HCT116 (cell line): ENCODE results near the gene LEKR1. TPM values are rescaled to one million over a fixed set of nuclear protein-coding genes. Genes with fewer than 3 reads are reported as not detected.

Experiments used
- ATAC-seq: fragments of 200-7000 bp; cut with Tn5 transposase; 2 replicates; pipeline ENCODE4 v1.9.1; 2020; ENCODE audit warnings: mild to moderate bottlenecking, moderate library complexity
- BruUV-seq: library from RNA; stranded (reverse); fragments of 400-500 nt; replicated peaks from 2 replicates; lab custom pipeline; 2021; lab: Mats Ljungman, UMichigan
- CTCF ChIA-PET: fragments of 300-600 bp; sonication (Branson Sonifier 250); formaldehyde crosslinking; loops from one replicate; lab custom pipeline; 2021; ENCODE audit warnings: antibody characterized with exemption; lab: Charles Lee
- POLR2A ChIA-PET: fragments of 300-600, 350-600 bp; sonication (Branson Sonifier 250); formaldehyde crosslinking; loops from one replicate; lab custom pipeline; 2021; ENCODE audit warnings: antibody characterized with exemption; lab: Charles Lee
- RAD21 ChIA-PET, 2 experiments: fragments of 300-600 bp; sonication (Branson Sonifier 250); formaldehyde crosslinking; loops; one replicate each; lab custom pipeline; 2023; ENCODE audit warnings: low total read pairs in 2 of 2; ENCODE audit not compliant: uncharacterized antibody in 2 of 2, unreplicated experiment in 2 of 2, low non-redundant PET in 1 of 2; lab: Charles Lee
- DNase-seq: peaks from one replicate; pipeline ENCODE4 v3.0.0-alpha.2; 2010; ENCODE audit warnings: low read depth, low spot score
- H2AFZ ChIP-seq: fragments of 200-600 bp; shearing (Covaris generic), sonication (generic); 2 replicates; pipeline ENCODE4 v1.6.1; 2017; ENCODE audit warnings: low read depth, mixed run types, mixed read lengths, antibody characterized with exemption, low read length; ENCODE audit not compliant: poor library complexity, severe bottlenecking
- H3K27ac ChIP-seq: 2 replicates; pipeline ENCODE4 v1.5.1; 2012; ENCODE audit warnings: low read depth, low read length
- H3K27me3 ChIP-seq: fragments of 200-600 bp; sonication (generic); 2 replicates; pipeline ENCODE4 v1.6.1; 2016; ENCODE audit warnings: mixed run types, low read length, mixed read lengths; ENCODE audit not compliant: insufficient read depth
- H3K36me3 ChIP-seq, 2 experiments: fragments of 200-500 bp in 1 of 2; fragments of 200-600 bp in 1 of 2; sonication (Bioruptor generic) in 1 of 2; sonication (generic) in 1 of 2; 2 replicates each; pipeline versions ENCODE4 v1.5.1 to v1.6.1; 2014 to 2016; ENCODE audit warnings: low read length in 2 of 2, inconsistent platforms in 1 of 2, mixed read lengths in 1 of 2, mixed run types in 1 of 2; ENCODE audit not compliant: insufficient read depth in 2 of 2, control insufficient read depth in 1 of 2
- H3K4me1 ChIP-seq, 2 experiments: fragments of 200-600 bp in 1 of 2; sonication (generic) in 1 of 2; 2 replicates each; pipeline versions ENCODE4 v1.5.1 to v1.6.1; 2012 to 2017; ENCODE audit warnings: low read length in 2 of 2, inconsistent platforms in 1 of 2, mild to moderate bottlenecking in 1 of 2, mixed read lengths in 1 of 2, mixed run types in 1 of 2, moderate library complexity in 1 of 2; ENCODE audit not compliant: insufficient read depth in 2 of 2, control insufficient read depth in 1 of 2
- H3K4me2 ChIP-seq: fragments of 200-600 bp; sonication (generic); 2 replicates; pipeline ENCODE4 v1.6.1; 2017; ENCODE audit warnings: mixed run types, low read length, mixed read lengths
- H3K4me3 ChIP-seq, 2 experiments: fragments of 200-600 bp in 1 of 2; sonication (generic) in 1 of 2; replicated peaks in 1 of 2; 2 replicates each; pipeline ENCODE4 v1.5.1; 2011 to 2016; ENCODE audit warnings: low read length in 2 of 2, control low read depth in 1 of 2, low read depth in 1 of 2, mild to moderate bottlenecking in 1 of 2, mixed read lengths in 1 of 2, mixed run types in 1 of 2
- H3K79me2 ChIP-seq: fragments of 200-600 bp; sonication (generic); 2 replicates; pipeline ENCODE4 v1.6.1; 2017; ENCODE audit warnings: mild to moderate bottlenecking, mixed run types, low read length, moderate library complexity, mixed read lengths; ENCODE audit not compliant: insufficient read depth
- H3K9ac ChIP-seq: fragments of 200-600 bp; sonication (generic); 2 replicates; pipeline ENCODE4 v1.6.1; 2016; ENCODE audit warnings: low read length, mixed read lengths
- H3K9me2 ChIP-seq: fragments of 200-600 bp; sonication (generic), shearing (Covaris generic); 2 replicates; pipeline ENCODE4 v1.6.1; 2017; ENCODE audit warnings: mixed run types, mild to moderate bottlenecking, moderate library complexity; ENCODE audit not compliant: insufficient read depth
- H3K9me3 ChIP-seq, 2 experiments: fragments of 200-500 bp in 1 of 2; fragments of 200-600 bp in 1 of 2; sonication (Bioruptor generic) in 1 of 2; sonication (generic) in 1 of 2; 2 replicates each; pipeline ENCODE4 v1.6.1; 2014 to 2017; ENCODE audit warnings: low read length in 2 of 2, mixed read lengths in 2 of 2, inconsistent platforms in 1 of 2, low read depth in 1 of 2, mild to moderate bottlenecking in 1 of 2, mixed run types in 1 of 2, moderate library complexity in 1 of 2; ENCODE audit not compliant: control insufficient read depth in 1 of 2, insufficient read depth in 1 of 2
- H4K20me1 ChIP-seq: fragments of 200-600 bp; sonication (generic), shearing (Covaris generic); 2 replicates; pipeline ENCODE4 v1.6.1; 2017; ENCODE audit warnings: mixed run types, mild to moderate bottlenecking, moderate library complexity; ENCODE audit not compliant: insufficient read depth
- CEBPB ChIP-seq: IDR thresholded peaks from 2 replicates; pipeline ENCODE4 v1.6.1; 2012; ENCODE audit warnings: low read depth
- EGR1 ChIP-seq: IDR thresholded peaks from 2 replicates; pipeline ENCODE4 v1.6.1; 2012; ENCODE audit warnings: low read depth
- ELF1 ChIP-seq: IDR thresholded peaks from 2 replicates; pipeline ENCODE4 v1.6.1; 2012; ENCODE audit warnings: low read depth, borderline replicate concordance
- EZH2 ChIP-seq: fragments of 200-600 bp; sonication (generic); IDR thresholded peaks from 2 replicates; pipeline ENCODE4 v1.6.1; 2017; ENCODE audit warnings: antibody characterized with exemption, mixed run types
- FOSL1 ChIP-seq: IDR thresholded peaks from 2 replicates; pipeline ENCODE4 v1.6.1; 2012; ENCODE audit warnings: low read depth
- JUND ChIP-seq: IDR thresholded peaks from 2 replicates; pipeline ENCODE4 v1.6.1; 2012
- POLR2A ChIP-seq: IDR thresholded peaks from 2 replicates; pipeline ENCODE4 v1.7.0; 2011; ENCODE audit warnings: borderline replicate concordance; ENCODE audit not compliant: insufficient read depth, insufficient read length; ENCODE audit errors: extremely low read depth
- RAD21 ChIP-seq: IDR thresholded peaks from 2 replicates; pipeline ENCODE4 v1.6.1; 2012; ENCODE audit warnings: low read depth, mild to moderate bottlenecking
- SIN3A ChIP-seq: IDR thresholded peaks from 2 replicates; pipeline ENCODE4 v1.6.1; 2012; ENCODE audit warnings: low read depth
- SRF ChIP-seq: IDR thresholded peaks from 2 replicates; pipeline ENCODE4 v1.6.1; 2012; ENCODE audit warnings: low read depth
- TCF7L2 ChIP-seq: IDR thresholded peaks from 2 replicates; pipeline ENCODE4 v1.7.0; 2011; ENCODE audit warnings: borderline replicate concordance, inconsistent platforms; ENCODE audit not compliant: insufficient read depth, insufficient read length; ENCODE audit errors: extremely low read depth
- YY1 ChIP-seq: IDR thresholded peaks from 2 replicates; pipeline ENCODE4 v1.6.1; 2011; ENCODE audit warnings: low read length, low read depth, moderate library complexity, mild to moderate bottlenecking; ENCODE audit not compliant: insufficient replicate concordance; ENCODE audit errors: extremely low read depth
- ZNF274 ChIP-seq: fragments of 200-500 bp; sonication (Bioruptor generic); IDR thresholded peaks from 2 replicates; pipeline ENCODE4 v1.6.1; 2014; ENCODE audit warnings: mild to moderate bottlenecking, low read depth, low read length, inconsistent platforms
- intact Hi-C: fragments of 100-400 bp; cut with micrococcal nuclease; formaldehyde crosslinking; loops from 2 replicates; pipeline ENCODE4 v1.10.0; 2022
- total RNA-seq: library from RNA; stranded (reverse); gene quantifications from one replicate; pipeline ENCODE4 v1.2.1, GENCODE V29; 2021; ENCODE audit not compliant: unreplicated experiment
- TF ChIP-seq, protein P1 (sequence below): IDR thresholded peaks from 2 replicates; pipeline ENCODE4 v1.6.1; 2012
- TF ChIP-seq, protein P2 (sequence below): IDR thresholded peaks from 2 replicates; pipeline ENCODE4 v1.6.1; 2012
- TF ChIP-seq, protein P3 (sequence below): IDR thresholded peaks from 2 replicates; pipeline ENCODE4 v1.6.1; 2012; ENCODE audit warnings: low read depth
- TF ChIP-seq, protein P4 (sequence below), 3 experiments: fragments of 200-600 bp in 1 of 3; sonication (generic) in 1 of 3; IDR thresholded peaks in 2 of 3; conservative IDR thresholded peaks in 1 of 3; 2 replicates each; pipeline ENCODE4 v1.5.1; 2012 to 2017; ENCODE audit warnings: low read depth in 2 of 3, low read length in 2 of 3, antibody characterized with exemption in 1 of 3, borderline replicate concordance in 1 of 3, control low read depth in 1 of 3, mild to moderate bottlenecking in 1 of 3, mixed read lengths in 1 of 3, mixed run types in 1 of 3, moderate library complexity in 1 of 3; ENCODE audit not compliant: insufficient read depth in 1 of 3

Gene LEKR1
- total RNA-seq, 1 experiment from 2014 or later = 2.1 TPM

DNA sequence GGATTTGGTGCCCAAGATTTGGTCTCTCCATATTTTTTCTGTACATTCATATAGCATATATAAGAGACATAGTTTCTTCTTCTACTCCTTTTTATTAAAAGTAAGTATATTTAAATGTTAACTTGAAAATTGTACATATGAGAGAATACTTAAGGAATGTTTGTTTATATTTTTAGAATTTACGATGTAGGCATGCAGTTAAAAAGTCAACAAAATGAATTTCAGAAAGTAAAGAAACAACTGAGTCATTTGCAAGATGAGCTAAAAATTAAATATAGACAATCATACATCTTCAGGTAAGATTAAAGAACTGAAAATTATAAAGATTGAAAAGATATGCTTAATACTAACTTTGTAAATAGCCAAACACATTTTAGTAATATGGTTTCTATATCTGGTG, 94.2 kb downstream of the LEKR1 start:
- POLR2A ChIA-PET = no interaction called here
- RAD21 ChIA-PET = no interaction called here
- CTCF ChIA-PET = no interaction called here

More for the DNA sequence above, 94.2 kb downstream of the LEKR1 start:
- Histone ChIP-seq H3K27me3 (no peaks in the 10 kb centered on the region), H4K20me1 (no peaks in the 10 kb centered on the region), H3K27ac (no peak overlapping the region), H3K4me2 (no peak overlapping the region), H3K4me1 (no peaks in the 10 kb centered on the region), H3K4me3 (no peak overlapping the region), H3K36me3 (no peaks in the 10 kb centered on the region), H3K9ac (no peak overlapping the region), H3K9me2 (no peaks in the 10 kb centered on the region), H3K79me2 (no peaks in the 10 kb centered on the region), H2AFZ (no peak overlapping the region), H3K9me3 (no peaks in the 10 kb centered on the region)
- intact Hi-C loops = no loop called here
- DNase-seq (no peak), ATAC-seq (no peak)
- no TSS peak for BruUV-seq
- no peak for TF ChIP-seq TCF7L2
- TF ChIP-seq, protein P1, sequence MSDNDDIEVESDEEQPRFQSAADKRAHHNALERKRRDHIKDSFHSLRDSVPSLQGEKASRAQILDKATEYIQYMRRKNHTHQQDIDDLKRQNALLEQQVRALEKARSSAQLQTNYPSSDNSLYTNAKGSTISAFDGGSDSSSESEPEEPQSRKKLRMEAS = no peak
- no peak for TF ChIP-seq SIN3A
- no peak for TF ChIP-seq FOSL1
- TF ChIP-seq EZH2 = no peak
- no peak for TF ChIP-seq EGR1
- TF ChIP-seq, protein P2, sequence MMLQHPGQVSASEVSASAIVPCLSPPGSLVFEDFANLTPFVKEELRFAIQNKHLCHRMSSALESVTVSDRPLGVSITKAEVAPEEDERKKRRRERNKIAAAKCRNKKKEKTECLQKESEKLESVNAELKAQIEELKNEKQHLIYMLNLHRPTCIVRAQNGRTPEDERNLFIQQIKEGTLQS = no peak
- TF ChIP-seq, protein P3, sequence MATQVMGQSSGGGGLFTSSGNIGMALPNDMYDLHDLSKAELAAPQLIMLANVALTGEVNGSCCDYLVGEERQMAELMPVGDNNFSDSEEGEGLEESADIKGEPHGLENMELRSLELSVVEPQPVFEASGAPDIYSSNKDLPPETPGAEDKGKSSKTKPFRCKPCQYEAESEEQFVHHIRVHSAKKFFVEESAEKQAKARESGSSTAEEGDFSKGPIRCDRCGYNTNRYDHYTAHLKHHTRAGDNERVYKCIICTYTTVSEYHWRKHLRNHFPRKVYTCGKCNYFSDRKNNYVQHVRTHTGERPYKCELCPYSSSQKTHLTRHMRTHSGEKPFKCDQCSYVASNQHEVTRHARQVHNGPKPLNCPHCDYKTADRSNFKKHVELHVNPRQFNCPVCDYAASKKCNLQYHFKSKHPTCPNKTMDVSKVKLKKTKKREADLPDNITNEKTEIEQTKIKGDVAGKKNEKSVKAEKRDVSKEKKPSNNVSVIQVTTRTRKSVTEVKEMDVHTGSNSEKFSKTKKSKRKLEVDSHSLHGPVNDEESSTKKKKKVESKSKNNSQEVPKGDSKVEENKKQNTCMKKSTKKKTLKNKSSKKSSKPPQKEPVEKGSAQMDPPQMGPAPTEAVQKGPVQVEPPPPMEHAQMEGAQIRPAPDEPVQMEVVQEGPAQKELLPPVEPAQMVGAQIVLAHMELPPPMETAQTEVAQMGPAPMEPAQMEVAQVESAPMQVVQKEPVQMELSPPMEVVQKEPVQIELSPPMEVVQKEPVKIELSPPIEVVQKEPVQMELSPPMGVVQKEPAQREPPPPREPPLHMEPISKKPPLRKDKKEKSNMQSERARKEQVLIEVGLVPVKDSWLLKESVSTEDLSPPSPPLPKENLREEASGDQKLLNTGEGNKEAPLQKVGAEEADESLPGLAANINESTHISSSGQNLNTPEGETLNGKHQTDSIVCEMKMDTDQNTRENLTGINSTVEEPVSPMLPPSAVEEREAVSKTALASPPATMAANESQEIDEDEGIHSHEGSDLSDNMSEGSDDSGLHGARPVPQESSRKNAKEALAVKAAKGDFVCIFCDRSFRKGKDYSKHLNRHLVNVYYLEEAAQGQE = no peak
- TF ChIP-seq, protein P4, sequence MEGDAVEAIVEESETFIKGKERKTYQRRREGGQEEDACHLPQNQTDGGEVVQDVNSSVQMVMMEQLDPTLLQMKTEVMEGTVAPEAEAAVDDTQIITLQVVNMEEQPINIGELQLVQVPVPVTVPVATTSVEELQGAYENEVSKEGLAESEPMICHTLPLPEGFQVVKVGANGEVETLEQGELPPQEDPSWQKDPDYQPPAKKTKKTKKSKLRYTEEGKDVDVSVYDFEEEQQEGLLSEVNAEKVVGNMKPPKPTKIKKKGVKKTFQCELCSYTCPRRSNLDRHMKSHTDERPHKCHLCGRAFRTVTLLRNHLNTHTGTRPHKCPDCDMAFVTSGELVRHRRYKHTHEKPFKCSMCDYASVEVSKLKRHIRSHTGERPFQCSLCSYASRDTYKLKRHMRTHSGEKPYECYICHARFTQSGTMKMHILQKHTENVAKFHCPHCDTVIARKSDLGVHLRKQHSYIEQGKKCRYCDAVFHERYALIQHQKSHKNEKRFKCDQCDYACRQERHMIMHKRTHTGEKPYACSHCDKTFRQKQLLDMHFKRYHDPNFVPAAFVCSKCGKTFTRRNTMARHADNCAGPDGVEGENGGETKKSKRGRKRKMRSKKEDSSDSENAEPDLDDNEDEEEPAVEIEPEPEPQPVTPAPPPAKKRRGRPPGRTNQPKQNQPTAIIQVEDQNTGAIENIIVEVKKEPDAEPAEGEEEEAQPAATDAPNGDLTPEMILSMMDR (IDR thresholded peaks at IDR 0.05 in 2 of 3, conservative IDR thresholded peaks at IDR 0.05 in 1 of 3; ENCODE audit: borderline replicate concordance in 1 of 3, insufficient read depth in 1 of 3, low read depth in 2 of 3, low read length in 2 of 3) = no peak
- no peak for TF ChIP-seq ELF1
- no peak for TF ChIP-seq SRF
- no peak for TF ChIP-seq CEBPB
- TF ChIP-seq POLR2A = no peak
- TF ChIP-seq RAD21 = no peak
- TF ChIP-seq YY1 = no peak
- TF ChIP-seq ZNF274 = no peak
- TF ChIP-seq JUND = no peak
